T-helper 2 cell treated with Interferon-gamma antibody and Interleukin-4, amounts not matched to agents 100 ng/mL and 5 ng/mL, for 36 hours (primary cell): ENCODE results near the gene CD44. TPM values are rescaled to one million over a fixed set of nuclear protein-coding genes. Genes with fewer than 3 reads are reported as not detected.

Experiments
- intact Hi-C: fragments of 100-400 bp; cut with micrococcal nuclease; formaldehyde crosslinking; loops from one replicate; pipeline ENCODE4 v1.15.1; 2023
- total RNA-seq: library from RNA; stranded (reverse); gene quantifications from 2 replicates; pipeline ENCODE4 v1.2.3, GENCODE V29; 2022

CD44 gene
- total RNA-seq, 1 donor from 2014 or later: 296 TPM

DNA sequence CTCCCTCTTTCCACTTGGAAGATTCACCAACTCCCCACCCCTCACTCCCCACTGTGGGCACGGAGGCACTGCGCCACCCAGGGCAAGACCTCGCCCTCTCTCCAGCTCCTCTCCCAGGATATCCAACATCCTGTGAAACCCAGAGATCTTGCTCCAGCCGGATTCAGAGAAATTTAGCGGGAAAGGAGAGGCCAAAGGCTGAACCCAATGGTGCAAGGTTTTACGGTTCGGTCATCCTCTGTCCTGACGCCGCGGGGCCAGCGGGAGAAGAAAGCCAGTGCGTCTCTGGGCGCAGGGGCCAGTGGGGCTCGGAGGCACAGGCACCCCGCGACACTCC is 397 bp upstream of the CD44 start:
- intact Hi-C loops: loop anchor here (2.0 kb wide), 3 partner anchors 16 to 140 kb away; no protein-coding TSS in a partner anchor

DNA sequence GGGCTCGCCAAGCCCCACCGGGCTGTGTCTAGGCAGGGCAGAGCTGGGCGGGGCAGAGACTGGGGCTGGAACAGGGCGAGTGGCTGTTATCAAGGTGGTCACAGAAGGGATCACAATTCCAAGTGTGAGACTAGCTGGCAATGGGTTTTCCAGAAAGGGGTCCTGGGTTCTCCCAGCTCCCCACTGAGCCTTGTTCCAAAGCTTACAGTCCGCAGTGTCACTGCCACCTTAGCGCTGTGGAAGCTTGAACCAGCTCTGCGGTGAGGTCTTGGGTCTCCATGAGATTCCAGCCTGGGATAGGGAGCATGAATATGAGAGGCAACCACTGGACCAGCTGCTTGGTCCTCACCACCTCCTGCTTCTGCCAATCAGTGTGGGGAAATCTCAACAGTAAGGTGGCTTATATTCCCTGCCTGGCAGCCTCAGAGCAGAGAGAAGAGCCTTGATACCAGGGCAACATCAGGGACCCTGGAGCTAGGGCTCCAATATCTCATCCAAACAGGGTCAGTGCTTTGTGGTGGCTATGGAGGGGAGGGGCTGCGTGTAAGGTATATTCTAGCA is 831 bp downstream of the CD44 start:
- intact Hi-C loops: loop anchor here (1.0 to 5.0 kb wide), 10 partner anchors 17 to 252 kb away; partner anchors contain the start of genes APIP and PDHX

DNA sequence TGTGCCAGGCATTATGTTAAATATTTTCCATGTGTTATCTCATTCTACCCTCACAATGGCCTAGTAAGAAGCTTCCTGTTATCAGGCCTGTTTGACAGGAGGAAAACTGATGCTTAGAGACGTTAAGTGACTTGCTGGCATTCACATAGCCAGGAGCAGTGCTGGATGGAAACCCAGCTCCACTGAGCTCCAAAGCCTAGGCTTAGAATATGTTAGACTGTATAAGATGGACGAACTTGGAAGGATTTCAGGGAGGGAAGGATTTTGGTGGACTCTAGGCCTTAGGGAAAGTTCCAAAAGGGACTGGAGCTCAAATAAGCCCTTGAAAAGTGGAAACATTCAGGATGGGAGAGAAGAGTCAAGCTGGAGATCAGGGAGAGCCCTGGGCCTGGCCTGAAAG is 2.1 kb downstream of the CD44 start:
- intact Hi-C loops: loop anchor here (5.0 kb wide), 4 partner anchors 96 to 251 kb away; partner anchors contain the start of genes APIP and PDHX

DNA sequence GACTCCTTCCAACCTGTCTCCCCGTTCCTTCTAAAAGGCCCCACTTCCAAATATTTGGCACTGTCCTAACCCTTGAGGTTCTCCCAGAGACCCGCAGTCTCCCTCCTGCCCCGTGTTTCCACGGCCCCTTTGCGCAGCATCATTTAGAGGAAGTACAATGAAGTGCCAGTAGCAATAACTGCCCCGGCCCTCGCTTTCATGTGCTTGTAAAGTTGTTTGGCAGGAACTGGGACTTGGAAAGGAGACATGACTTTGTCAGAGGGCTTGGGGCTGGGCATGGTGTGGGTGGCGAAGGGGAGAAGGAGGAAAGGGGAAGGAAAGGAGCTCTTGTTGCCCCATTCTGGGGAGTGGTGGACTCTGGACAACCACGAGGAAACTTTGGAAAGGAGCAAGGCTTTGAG is 2.6 kb downstream of the CD44 start:
- intact Hi-C loops: loop anchor here (5.0 kb wide), 4 partner anchors 96 to 251 kb away; partner anchors contain the start of genes APIP and PDHX

DNA sequence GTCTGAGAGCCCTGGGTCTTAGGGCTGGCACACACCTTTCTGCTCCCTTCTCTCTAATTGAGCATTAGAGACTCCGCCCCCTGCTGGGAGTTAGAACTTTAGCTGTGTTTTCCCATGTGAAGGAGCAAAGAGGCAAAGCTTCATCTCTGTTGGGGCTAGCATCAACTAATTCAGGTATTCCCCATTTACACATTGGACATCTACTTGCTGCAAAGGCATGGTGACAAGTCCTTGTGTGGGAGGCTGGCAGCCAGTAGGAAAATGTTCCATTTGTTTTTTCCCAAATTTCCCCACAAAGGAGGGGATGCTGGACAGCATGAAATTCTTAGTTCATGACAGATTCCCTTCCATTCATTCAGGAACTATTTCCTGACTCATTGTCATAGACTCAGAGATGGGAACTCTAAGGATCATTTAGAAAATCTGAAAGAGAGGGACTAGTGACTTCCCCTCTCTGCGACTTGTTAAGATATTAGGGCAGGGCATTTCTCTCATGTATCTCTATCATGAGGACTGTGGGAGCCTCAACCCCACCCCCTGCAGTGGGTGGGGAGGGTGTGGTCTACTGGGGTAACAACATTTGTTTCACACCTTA is 3.6 kb downstream of the CD44 start:
- intact Hi-C loops: loop anchor here (5.0 kb wide), 4 partner anchors 95 to 250 kb away; partner anchors contain the start of genes APIP and PDHX

DNA sequence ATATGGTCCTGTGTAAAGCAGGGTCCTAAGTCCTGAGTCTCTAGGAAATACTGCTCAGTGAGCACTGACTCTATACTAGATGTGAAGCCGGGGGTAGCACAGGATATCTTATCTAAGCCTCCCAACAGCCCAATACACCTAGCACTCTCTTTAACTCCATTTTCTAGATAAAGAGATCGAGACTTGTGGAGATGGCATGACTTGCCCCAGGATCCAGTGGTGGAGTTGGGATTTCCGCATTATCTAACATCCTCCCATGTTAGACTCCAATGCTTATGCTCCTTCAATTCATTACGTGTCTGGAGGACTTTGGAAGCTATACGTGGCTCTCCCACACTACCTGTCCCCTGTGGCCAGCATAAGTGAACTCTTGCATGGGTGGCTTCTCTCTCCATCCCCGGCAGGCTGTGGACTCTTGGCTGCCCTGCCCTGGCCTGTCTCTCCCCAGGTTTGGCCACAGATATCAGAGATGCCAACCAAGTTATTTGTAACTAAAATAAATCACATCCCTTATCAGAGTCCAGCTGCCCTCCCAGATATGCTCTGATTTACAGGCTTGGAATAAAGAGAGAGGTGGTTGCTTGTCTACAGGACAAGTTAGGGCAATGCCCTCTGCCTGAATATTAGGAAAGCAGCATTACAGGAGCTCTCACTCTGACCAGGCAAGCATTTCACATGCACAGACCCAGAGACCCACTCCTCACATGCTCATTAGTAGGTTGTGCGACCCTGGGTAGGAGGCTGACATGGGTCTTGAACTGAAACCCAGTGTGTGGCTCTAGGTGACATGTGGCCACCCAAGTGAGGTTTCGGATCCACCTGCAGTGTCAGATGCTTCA is 4.5 kb downstream of the CD44 start:
- intact Hi-C loops: loop anchor here (1.0 to 5.0 kb wide), 8 partner anchors 17 to 249 kb away; partner anchors contain the start of genes APIP and PDHX

DNA sequence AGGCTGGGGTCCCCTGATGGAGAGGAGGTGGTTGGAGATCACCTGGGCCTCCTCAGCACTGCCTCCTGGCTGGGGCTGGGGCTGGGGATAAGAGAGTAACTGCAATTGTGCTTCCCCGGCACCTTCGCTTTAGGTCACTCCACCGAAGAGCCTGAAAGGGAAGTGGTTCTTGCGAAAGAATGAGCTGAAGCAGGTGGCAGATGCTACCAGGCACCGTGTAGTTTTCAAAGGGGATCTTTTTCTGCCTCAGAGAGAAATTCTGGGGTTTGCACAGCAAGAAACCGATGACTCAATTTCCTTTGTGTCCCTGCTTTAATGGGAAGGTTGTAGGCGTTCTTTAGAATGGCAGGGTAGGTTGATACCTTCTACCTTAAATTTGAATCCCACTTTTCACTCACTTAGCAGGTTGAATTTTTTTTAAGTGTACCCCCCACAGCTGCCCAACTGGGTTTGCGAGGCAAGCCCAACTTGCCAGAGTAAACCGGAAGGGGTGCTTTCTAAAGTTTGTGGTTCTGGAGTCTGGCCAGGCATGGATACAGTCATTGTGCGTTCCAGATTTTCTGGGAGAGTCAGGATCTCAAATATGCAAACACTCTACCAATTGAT is 5.3 kb downstream of the CD44 start:
- intact Hi-C loops: loop anchor here (1.0 to 5.0 kb wide), 8 partner anchors 17 to 248 kb away; partner anchors contain the start of genes APIP and PDHX

DNA sequence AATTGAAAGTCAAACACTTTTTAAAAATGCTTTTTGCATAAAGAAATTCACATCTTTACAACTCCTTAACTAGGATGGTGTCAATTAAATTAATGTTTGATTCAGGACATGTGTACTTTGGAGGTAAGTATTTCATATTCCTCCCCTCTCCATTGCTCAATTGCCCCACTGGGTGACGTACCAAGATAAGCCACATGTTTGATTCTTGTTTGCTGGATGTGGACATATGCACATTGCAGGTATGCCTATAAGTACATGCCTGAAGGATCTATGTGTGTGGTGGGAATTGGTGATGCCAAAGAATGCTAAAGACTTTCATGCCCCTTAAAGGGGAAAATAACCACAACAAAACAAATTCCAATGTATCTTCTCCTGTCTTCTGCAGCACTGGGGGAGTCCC is 5.8 kb downstream of the CD44 start:
- intact Hi-C loops: loop anchor here (1.0 to 5.0 kb wide), 8 partner anchors 18 to 247 kb away; partner anchors contain the start of genes APIP and PDHX

DNA sequence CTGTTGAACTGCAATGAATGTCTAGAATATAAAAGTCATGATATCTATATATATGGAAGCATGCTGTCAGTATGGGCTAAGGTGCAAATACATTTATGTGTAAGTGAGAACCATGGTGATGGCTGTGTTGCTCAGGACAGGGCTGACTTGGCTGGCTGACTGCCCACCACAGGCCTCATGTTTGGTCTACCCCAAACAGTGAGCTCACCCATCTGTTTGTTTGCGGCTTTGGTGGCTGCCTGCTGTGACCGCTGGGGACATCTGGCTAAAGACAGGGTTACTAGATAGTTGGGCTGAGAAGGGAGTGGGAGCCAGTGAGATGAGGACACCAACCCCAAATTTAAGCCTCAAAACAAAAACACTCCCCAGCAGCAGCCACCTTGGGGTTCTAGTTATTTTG is 6.3 kb downstream of the CD44 start:
- intact Hi-C loops: loop anchor here (2.0 kb wide), 1 partner anchor 18 kb away; no protein-coding TSS in a partner anchor

DNA sequence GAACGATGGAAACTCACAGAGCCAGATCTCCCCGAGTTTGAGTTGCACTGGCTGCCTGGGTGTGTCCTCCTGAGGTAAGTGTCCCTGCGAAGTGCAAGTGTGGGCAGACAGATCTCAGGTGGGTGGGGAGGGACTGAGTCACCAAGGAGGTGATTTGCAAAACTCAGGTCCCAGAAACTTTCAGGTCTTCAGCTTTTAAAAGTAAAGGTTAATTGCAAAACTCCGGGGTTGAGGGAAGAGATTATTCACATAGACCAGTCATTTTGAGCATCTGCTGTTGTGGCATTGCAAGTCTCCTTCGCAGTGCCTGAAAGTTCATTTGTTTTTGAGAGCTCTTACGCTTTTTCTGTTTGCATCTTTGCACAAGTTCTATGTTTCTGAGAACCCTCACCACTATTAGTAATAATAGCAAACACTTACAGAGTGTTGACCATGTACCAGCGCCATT is 7.1 kb downstream of the CD44 start:
- intact Hi-C loops: loop anchor here (1.0 to 2.0 kb wide), 3 partner anchors 20 to 101 kb away; no protein-coding TSS in a partner anchor

DNA sequence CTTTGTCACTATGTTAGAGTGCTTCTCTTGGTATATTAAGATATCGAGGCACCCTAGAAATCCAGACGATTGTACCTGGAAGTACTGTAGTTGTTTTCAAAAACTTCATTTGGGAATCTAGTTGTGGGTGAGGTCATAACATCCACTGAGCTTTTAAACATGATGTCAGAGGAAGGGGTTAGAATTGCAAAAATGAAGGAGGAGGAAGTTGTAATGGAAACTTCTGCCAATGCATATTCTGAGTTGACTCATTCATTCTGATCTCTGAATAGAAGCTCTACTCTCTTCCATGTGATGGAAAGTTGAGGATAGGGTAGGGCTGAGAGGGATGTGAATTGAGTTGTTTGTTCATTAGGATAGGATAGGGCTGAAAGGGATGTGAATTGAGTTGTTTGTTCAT is 7.7 kb downstream of the CD44 start:
- intact Hi-C loops: loop anchor here (1.0 to 2.0 kb wide), 3 partner anchors 20 to 101 kb away; no protein-coding TSS in a partner anchor

DNA sequence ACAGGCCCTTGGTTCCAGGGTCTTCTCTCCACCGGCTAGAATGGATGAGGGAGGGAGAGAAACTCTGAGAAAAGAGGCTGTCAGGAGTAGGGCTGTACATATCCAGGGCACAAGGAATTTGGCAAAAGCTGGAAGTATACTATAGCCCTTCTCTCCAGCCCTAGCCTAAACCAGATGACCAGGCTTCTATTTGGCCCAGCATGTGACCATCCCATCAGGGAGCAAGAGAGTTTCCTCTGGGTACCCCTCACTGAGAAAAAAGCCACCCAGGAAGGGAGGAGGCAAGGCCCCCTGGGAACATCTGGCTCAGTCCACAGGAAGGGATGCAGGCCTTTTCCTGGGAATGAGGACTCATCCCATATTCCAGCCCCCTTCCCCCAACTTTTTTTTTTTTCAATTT is 8.3 kb downstream of the CD44 start:
- intact Hi-C loops: loop anchor here (2.0 kb wide), 1 partner anchor 70 kb away; no protein-coding TSS in a partner anchor

DNA sequence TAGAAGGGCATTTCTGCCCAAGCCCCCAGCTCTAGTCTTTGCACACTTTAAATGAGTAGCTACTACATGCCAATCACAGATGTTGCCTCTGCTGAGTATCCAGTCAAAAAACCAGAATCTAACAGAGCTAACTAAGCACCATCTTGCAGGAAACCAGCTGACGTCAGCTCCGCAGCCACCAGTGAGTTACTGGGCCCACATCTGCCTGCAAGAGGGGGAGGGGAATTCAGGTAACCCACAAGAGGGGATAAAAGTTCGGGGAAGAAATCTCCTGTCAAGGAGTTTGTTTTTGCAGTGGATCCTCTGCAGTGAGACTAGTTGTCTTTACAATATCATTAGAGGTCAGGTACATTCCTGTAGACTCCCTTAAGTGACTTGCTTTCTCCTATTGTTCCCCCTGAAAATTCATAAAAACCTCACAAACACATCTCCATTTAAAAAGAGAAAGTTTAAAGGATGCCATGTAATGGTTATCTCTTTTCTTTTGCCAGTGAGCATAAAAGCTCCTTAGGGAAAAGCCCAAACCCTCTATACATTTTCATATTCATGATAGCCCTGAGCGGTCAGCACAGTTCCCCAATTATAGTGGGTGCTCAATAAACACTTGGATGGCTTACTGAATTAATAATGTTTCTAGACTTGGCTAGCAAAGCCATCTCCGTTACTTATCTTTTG is 9.3 kb downstream of the CD44 start:
- intact Hi-C loops: no loop called here

DNA sequence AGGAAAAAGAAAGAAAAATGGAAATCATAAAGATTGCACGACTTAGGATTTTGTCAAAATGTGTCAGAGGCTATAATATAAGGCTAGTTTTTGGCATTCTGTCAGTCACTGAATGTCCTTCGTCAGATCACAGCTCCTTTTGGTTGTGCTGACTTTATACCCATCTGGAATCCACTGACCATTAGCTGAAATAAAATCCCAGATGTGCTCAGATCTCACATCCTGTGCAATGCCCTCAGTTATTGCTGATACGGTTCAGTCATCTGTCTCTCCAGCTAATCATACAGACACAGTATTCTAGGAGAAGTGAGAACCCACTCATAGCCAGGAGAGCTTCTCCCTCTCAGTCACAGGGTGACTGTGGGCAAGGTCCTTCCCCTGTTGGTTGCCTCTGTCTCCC is 11.5 kb downstream of the CD44 start:
- intact Hi-C loops: no loop called here

DNA sequence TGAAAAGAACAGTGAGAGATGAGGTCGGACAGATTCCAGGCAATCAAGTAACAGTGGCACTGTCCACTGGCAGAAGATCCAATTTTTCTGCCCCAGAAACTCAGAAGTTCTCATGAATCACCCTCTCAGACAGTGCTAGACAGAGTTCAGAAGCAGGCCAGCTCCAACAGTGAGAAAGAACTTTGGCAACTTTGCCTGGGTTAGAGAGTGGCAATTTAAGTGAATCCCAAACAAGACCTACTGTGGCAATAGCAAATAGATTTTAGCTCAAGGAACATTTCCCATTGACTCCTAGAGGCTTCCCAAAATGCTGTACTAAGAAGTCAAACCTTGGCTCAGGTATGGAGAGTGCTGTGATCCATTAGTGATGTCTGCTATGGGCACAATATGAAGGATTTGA is 12.3 kb downstream of the CD44 start:
- intact Hi-C loops: no loop called here

DNA sequence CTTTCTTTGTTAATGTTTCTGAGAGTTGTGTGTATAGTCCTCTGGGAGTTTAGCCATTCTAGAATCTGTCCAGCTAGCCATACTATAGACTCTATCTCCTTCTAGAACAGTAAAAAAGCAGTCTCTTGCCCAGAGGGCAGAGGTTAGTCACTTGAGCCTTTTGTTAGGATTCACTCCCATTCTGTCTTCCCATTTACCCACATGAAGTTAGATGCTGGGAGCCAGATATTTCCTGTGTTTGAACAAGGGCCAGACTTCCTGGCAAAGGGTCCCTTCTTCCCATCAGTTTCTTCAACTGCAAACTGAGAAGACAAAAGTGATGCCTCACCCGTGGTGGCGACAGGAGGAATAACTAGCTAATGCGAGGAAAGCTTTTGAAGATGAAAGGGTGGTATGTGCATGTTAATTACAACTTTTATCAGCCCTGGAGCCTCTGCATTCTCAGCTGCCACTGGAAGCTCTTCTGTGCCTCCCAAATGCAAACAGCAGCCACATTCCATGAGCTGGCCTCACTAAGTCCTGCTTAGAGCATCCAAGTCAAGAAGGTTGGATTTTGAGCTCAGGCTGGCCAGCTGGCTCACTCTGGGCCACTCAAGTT is 12.8 kb downstream of the CD44 start:
- intact Hi-C loops: no loop called here

DNA sequence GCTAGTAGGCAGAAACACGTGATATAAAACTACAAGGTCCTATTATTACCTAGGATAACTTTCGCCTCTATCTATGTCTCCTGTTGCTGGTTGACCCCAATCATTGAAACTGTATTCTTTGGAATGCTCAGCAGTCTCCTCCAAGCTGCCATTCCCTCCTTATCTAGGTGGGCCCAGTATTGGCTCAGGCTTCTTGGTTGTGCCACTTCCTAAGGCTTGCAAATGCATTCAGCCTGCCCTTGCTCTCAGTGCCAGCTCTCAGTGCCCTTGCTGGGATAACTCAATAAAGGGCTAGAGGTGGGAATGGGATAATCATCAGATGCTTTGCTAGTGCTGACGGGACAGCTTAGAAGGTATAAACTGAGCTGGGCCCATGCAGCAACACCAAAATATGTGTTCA is 13.6 kb downstream of the CD44 start:
- intact Hi-C loops: no loop called here

DNA sequence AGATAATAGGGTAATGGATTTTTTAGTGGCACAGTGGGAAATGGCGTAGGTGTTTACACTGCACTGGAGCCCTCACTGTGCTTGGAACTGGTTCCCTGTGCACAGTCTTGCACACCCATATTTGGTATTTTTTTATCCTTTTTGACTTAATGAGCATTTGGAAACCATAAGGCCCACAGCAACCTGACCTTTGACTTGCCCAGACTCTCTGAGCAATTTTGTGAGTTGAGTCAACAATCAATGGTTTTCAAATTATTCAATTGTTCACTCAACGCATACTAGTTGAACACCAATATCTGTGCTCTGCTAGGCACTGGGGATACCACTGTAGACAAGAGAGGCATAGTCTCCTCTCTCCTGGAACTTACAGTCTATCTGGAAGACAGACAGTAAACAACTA is 14.3 kb downstream of the CD44 start:
- intact Hi-C loops: no loop called here

DNA sequence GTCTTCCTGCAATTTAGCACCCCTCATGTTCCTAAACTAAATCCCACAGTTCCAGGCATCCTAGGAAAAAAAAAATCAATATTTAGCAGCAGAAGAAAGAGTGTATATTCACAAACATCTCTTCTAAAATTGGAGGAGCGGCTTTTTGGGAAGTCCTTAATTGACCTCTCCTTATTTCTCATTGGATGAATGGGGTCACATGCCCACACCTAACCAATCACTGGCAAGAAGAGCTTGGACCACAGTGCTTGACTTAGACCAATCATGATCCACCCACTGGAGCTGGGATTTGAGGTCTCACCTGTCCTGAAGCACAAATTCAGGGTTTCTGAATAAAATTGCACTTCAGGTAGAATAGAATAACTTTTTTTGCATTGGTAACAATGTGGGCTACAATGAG is 16.0 kb downstream of the CD44 start:
- intact Hi-C loops: no loop called here

DNA sequence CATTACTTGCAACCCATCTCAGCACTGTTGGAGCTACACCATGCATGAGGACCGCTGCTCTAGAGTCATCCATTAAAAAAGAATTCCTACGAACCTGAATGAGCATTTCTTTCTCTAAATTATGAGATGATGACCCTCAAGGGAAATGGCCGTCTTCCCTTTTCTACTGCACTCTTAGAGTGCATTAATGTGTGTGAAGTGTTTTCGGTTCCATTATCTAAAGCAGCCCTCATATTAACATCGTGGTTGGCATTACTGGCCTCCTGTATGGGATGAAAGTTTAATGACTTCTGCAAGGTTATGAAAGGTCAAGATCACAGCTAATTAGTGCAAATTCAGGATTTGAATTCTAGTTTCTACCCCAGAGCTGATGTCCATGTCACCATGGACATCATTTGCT is 16.7 kb downstream of the CD44 start:
- intact Hi-C loops: no loop called here
